GM19467 (cell line): ENCODE data around the gene WDR1.

Source experiments
- ATAC-seq: cut with Tn5 transposase; IDR thresholded peaks from one replicate; pipeline ENCODE4 v1.9.1; 2021; ENCODE audit warnings: mild to moderate bottlenecking, moderate library complexity; ENCODE audit not compliant: unreplicated experiment

Gene WDR1

DNA sequence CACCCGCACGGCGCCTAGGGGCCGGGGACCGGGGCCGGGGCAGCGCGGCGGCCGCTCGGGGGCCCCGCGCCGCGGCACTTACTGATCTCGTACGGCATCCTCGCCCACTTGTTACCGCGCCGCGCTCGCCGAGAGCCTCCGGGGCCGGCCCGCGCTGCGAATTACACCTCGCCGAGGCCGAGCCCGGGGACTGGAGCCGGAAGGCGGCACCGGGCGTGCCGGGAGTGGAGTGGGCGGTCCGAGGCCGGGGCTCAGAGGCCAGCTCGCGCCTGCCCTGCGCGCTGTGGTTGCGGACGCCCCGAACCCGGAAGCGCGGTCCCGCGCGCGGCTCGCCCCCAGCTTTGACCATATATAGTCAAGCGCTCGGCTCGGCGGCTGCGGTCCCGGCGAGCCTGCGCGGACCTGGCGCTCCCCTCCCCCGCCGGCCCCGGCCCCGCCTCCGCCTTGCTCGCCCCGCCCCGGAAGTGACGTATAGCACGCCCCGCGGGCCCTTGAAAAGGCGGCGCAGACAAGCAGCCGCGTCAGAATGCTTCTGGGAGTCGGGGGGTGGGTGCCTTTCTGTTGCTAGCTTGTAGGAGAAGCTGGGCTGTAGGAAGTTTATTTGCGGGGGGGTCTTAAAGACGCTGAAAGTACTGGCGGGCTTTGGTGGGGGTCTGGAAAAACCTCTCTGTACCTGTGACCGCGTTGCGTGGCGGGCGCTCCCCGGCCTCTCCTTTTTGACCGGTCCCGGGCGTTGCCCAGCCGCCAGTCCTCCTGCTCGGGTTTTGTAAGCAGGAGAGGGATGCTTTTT is at the start of gene WDR1:
Gene WDR1, minus strand, starts transcription at position 231 of the 790 bp plus-strand sequence. Its CDS starts 133 bp downstream, at position 98.
- peak; percentile 94 for ATAC-seq

DNA sequence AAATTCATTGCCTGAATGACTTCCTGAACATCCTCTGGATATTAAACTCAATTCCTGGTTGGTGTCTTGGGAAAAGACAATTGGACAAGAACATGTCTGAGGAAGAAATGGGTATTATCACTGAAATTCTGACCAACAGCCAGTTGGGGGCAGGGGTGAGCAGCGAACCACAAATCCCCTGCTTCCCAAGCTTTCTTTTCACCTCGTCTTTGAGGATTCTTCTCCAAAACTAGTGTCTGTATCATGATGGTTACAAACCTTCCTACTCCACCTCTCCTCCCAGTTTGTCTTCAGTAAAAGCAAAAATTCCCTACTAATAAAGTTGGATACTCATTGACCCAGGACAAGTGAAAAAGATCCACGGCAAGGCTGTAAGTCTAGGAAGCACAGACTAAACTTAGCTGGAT is 48.3 kb upstream of the WDR1 start:
- no peak for ATAC-seq

DNA sequence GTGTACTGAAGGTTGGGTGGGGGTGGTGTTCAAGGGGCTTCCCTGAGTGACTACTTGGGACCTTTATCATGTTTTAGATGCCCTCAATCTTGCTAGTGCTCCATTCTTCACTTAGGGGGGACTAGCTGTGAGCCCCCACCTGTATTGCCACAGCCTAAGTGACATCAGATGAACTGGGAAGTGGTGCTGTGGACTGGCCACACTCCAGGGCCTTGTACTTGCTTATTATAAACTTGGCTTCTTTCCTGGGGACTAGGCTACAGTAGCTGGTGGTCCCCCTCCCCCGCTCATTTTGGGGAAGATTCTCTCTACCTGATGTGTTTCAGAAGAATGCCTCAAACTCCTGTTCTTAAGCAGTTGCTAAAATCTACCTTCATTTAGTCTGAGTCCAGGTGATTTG is 46.7 kb upstream of the WDR1 start:
- ATAC-seq, result no peak

DNA sequence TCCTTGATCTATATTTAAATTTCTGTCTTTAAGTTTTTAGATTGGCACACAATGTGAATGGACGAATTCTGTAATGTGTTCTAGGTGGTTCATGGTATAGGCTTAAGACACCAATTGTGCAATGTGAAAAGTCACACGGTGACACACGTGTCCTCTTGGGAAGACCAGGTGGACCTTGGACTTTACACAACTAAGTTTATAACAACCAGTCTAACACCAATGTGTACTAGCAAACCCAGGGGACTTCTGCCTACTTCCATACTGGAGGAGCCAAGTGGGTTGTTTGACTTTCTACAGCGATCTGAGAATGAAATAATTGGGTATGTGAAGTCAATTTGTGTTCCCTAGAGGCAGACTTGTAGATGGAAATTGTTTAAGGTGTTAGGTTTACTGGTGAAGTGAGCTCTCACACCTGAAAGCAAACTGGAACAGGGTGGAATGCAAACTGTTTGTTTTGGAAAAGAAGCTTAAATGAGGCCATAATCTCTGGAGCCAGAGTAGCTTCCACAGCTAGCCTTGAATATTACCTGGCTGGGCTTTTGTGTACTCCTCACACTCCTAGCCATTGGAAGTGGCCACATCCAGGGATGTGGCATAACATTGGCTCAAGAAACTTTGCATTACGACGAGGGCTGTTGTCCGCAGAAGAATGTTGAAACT is 45.9 kb upstream of the WDR1 start:
- no peak for ATAC-seq

GRCh38 chr4:10161840-10162239 is 45.2 kb upstream of the WDR1 start:
- no peak for ATAC-seq

- ATAC-seq, result no peak
These were observed 44.5 kb upstream of the WDR1 start for GRCh38 chr4:10161146-10161545.

DNA sequence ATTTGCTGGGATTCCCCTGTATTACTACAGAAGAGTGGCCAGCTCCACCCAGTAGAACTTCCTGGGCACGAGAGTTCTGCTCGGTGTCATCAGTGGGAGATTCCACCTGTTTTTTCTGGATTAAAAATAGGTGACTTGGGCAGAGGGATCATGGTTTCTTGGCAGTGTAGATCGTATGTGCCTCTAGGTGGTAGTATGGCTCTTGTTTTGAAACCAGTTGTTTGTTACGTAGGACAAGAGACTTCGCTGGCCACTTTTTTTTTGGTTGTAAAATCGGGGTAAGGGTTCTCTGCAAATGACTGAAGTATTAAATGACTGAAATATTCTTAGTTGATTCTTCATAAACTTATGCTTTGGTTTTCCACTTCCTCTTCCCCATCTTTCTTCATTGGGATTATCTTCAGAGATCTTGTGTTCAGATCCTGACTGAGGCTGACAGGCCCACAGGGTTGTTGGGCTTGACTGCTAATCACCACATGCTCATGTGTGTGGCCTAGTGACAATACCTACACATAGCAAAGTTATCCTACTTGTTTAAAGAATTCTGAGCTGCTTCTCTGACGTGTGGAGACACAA is 43.8 kb upstream of the WDR1 start:
- no peak for ATAC-seq

GRCh38 chr4:10159671-10160070 is 43.1 kb upstream of the WDR1 start:
- no peak for ATAC-seq

DNA sequence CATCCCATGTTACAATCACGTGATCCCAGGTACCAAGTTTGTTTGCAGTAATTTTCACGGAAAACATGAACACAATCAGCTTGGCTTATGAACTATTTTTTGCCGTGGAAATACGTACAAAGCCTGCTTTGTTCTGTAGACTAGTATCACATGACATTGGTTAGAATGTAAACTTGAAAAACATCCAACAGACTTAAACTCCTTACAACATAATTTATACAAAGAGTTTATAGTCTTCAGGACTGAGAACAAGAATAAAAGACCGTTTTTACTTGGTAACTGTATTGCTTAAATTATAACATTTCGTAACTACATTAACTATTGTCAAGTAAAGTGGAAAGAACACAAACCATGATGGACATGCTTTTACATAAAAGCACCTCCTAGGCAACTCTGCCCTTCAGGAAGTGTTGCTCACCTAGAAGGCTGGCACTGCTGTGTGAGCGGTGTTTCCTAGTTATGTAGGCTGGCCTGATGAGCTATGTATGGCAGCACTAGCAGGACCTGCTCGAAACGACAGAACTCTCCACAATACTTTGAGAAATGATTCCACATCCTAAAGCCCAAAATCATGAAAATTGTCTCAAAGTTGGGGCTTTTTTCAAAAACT is 41.8 kb upstream of the WDR1 start:
- ATAC-seq, result no peak

DNA sequence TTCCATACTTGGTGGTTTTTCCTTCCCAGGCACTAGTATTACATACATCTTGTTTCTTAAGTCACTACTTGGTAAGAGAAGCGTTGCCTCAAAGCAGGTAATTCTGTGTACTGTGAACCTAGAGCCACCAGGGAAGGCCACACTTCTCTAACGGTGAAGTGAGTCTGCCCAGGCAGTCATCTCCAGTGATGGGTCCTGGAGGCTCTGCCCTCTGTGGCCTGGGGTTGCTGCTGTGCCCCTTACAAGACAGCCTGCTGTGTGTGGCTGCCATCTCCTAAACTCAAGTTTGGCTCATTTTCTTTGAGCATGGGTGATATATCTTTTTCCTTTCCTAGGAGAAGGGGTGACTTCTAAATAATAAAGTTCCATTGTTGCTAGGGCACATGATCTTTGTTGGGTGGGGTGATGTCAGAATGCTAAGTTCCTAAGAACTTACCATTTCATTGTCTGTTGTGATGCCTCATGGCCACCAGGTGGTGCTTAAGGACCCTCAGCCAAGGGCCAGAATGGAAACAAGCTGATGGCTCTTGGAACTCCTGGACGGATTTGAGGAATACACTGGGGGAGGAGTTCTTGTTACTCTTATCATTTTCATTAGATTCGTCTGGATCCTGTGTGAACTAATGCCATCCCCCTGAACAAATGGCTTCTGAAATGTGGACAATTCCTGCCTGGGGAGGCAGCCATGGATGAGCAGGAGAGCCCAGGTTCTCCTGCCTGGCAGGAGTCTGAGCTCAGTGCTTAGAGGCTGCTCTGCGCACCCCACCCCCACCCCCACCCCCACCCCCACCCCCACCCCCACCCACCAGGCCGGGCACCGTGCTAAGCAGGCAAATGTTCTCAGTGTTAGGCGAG is 41.1 kb upstream of the WDR1 start:
- ATAC-seq, result peak; percentile 72

GRCh38 chr4:10154241-10154640 is 37.6 kb upstream of the WDR1 start:
- no peak for ATAC-seq

GRCh38 chr4:10153161-10153560 is 36.6 kb upstream of the WDR1 start:
- ATAC-seq, result no peak

GRCh38 chr4:10151182-10151581 is 34.6 kb upstream of the WDR1 start:
- peak; percentile 82 for ATAC-seq

- ATAC-seq, result no peak
These were observed 28.4 kb upstream of the WDR1 start for GRCh38 chr4:10144966-10145365.

DNA sequence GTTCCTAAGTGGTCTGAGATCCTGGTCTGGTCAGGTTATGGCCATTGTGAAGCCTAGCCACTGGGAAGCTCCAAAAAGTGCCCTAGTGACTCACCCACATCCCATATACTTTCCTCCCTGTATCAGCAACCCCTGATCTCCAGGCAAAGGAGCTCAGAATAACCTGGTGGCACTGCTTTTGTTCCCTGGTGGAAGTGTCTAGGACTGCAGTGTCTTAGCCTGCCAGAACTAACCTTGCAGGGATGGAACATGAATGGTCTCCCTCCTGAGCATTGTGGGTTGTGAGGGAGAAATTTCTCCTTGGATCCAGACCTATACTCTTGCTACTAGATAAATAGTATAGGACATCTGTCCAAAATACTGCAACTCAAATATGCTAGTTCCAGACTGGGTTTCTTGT is 27.9 kb upstream of the WDR1 start:
- ATAC-seq, result no peak

- no peak for ATAC-seq
These were observed 26.6 kb upstream of the WDR1 start for GRCh38 chr4:10143171-10143570.

- no peak for ATAC-seq
These were observed 24.5 kb upstream of the WDR1 start for GRCh38 chr4:10140866-10141759.

DNA sequence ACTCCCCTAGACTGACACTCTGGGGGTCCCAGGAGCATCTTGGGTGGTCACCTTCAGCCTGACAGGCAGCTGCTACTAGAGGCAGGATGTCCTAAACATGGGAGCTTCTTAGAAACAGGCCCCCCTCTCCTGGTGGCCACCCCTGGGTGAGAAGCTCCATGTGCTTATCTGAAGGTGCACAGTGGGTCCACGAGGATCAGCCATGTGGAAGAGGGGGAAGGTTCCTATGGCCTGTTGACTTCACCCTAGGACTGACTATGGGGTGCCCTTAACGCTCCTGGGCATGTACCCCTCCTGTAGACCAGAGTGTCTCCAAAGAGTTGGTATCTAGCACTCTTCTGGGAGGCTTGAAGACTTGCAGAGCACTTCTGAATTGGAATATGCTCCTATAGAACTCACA is 22.9 kb upstream of the WDR1 start:
- ATAC-seq, result no peak

DNA sequence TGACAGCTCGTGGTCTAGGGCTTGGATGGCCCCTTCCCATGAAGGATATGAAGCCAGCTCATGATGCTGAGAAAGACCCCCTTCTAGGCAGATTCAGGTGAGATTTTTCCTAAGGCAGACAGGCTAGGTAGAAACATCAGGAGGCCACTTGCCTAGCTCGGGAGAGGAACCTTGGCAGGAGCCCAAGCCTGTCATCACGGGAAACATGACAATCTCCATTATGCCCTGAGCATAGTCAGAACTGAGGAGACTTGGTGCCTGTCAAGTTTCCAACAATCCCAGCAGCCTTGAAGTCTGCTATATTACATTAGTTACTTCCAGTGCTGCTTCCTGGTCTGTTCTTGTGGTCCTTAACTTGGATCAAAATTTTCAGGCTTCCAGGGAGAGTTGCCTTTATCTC is 18.7 kb upstream of the WDR1 start:
- ATAC-seq, result no peak

DNA sequence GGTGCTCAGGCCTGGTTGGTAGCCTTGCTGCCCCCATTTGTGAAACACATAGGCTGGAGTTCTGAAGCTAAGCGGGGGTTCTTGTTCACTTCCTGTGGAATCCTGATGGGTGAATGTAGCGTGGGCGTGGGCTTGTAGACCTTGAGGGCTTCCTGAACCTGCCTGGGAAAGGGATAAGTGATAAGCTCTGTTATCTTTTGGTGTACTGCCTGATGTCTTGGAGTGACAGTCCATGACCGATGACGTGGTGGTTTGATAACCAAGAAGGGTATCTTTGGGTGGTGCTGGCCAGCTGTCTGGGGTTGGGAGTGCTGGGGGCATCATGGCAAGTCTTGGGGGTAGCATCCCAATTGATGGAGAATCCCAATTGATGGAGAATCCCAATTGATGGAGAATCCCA is 17.5 kb upstream of the WDR1 start:
- no peak for ATAC-seq
